ENCODE results near the gene CYP4V2. TPM values are rescaled to one million over a fixed set of nuclear protein-coding genes. Genes with fewer than 3 reads are reported as not detected.

Gene CYP4V2
- total RNA-seq, 1 experiment from 2014 or later = 8.6 TPM

- POLR2A ChIA-PET = interaction anchor here (0.9 kb wide), 1 partner anchor 9 kb away, joined by 3 read pairs; no protein-coding TSS in a partner anchor
- Histone ChIP-seq H3K4me2 (ENCODE audit: low read length) (no peak overlapping the region), H3K9ac (ENCODE audit: low read length) (no peak overlapping the region), H3K9me2 (ENCODE audit: insufficient read depth) (no peaks in the 10 kb centered on the region), H2AFZ (ENCODE audit: low read depth, low read length, poor library complexity, severe bottlenecking) (no peak overlapping the region), H3K27me3 (ENCODE audit: insufficient read depth, low read length) (no peaks in the 10 kb centered on the region), H3K4me3 (replicated peaks in 1 of 2; ENCODE audit: low read depth in 1 of 2, low read length in 2 of 2) (no peak overlapping the region), H3K36me3 (ENCODE audit: control insufficient read depth in 1 of 2, insufficient read depth in 2 of 2, low read length in 2 of 2) (no peaks in the 10 kb centered on the region), H4K20me1 (ENCODE audit: insufficient read depth) (no peaks in the 10 kb centered on the region), H3K9me3 (ENCODE audit: control insufficient read depth in 1 of 2, insufficient read depth in 1 of 2, low read depth in 1 of 2, low read length in 2 of 2) (no peaks in the 10 kb centered on the region), H3K27ac (ENCODE audit: low read depth, low read length) (no peak overlapping the region), H3K79me2 (ENCODE audit: insufficient read depth, low read length) (no peaks in the 10 kb centered on the region), H3K4me1 (ENCODE audit: control insufficient read depth in 1 of 2, insufficient read depth in 2 of 2, low read length in 2 of 2) (peaks cover 0 to 17% of the 10 kb centered on the region in 2 experiments; a peak in 2 of 4 replicates)
- DNase-seq (ENCODE audit: low read depth, low spot score) (no peak), ATAC-seq (no peak)
- RAD21 ChIA-PET (ENCODE audit: low non-redundant PET in 1 of 2, low total read pairs in 2 of 2, uncharacterized antibody in 2 of 2, unreplicated experiment in 2 of 2) = no interaction called here
- TF ChIP-seq CEBPB (IDR thresholded peaks at IDR 0.05; ENCODE audit: low read depth) (no peak), TCF7L2 (IDR thresholded peaks at IDR 0.05; ENCODE audit: borderline replicate concordance, extremely low read depth, insufficient read depth, insufficient read length) (no peak), CBX3 (IDR thresholded peaks at IDR 0.05; ENCODE audit: low read depth) (no peak)
- CTCF ChIA-PET = interaction anchor here (1.1 to 1.8 kb wide), 5 partner anchors 9 to 133 kb away, joined by 3 to 11 read pairs (median 6); partner anchors contain the start of gene CYP4V2
- intact Hi-C loops (cut with micrococcal nuclease) = loop anchor here (2.0 kb wide), 1 partner anchor 132 kb away; the partner anchor contains the start of gene TLR3
- no TSS peak for BruUV-seq (replicated peaks)
Observed at GRCh38 chr4:186201010-186201409, 9.6 kb downstream of the CYP4V2 start.

GRCh38 chr4:186201535-186202230 lies 10.3 kb downstream of the CYP4V2 start:
- RAD21 ChIA-PET (ENCODE audit: low non-redundant PET in 1 of 2, low total read pairs in 2 of 2, uncharacterized antibody in 2 of 2, unreplicated experiment in 2 of 2) = no interaction called here
- Histone ChIP-seq H3K27ac (ENCODE audit: low read depth, low read length) (no peak overlapping the region), H2AFZ (ENCODE audit: low read depth, low read length, poor library complexity, severe bottlenecking) (peak overlapping the region; percentile 74), H3K79me2 (ENCODE audit: insufficient read depth, low read length) (no peaks in the 10 kb centered on the region), H3K9me3 (ENCODE audit: control insufficient read depth in 1 of 2, insufficient read depth in 1 of 2, low read depth in 1 of 2, low read length in 2 of 2) (no peaks in the 10 kb centered on the region), H3K27me3 (ENCODE audit: insufficient read depth, low read length) (no peaks in the 10 kb centered on the region), H3K9me2 (ENCODE audit: insufficient read depth) (no peaks in the 10 kb centered on the region), H4K20me1 (ENCODE audit: insufficient read depth) (no peaks in the 10 kb centered on the region), H3K4me2 (ENCODE audit: low read length) (peak overlapping the region; percentile 45), H3K36me3 (ENCODE audit: control insufficient read depth in 1 of 2, insufficient read depth in 2 of 2, low read length in 2 of 2) (no peaks in the 10 kb centered on the region), H3K4me1 (ENCODE audit: control insufficient read depth in 1 of 2, insufficient read depth in 2 of 2, low read length in 2 of 2) (peaks cover 0 to 17% of the 10 kb centered on the region in 2 experiments; a peak in 2 of 4 replicates), H3K4me3 (replicated peaks in 1 of 2; ENCODE audit: low read depth in 1 of 2, low read length in 2 of 2) (no peak overlapping the region), H3K9ac (ENCODE audit: low read length) (no peak overlapping the region)
- POLR2A ChIA-PET = interaction anchor here (0.9 kb wide), 1 partner anchor 9 kb away, joined by 3 read pairs; no protein-coding TSS in a partner anchor
- intact Hi-C loops (cut with micrococcal nuclease) = loop anchor here (2.0 kb wide), 1 partner anchor 133 kb away; the partner anchor contains the start of gene TLR3
- ATAC-seq = peak; percentile 90
- no TSS peak for BruUV-seq (replicated peaks)
- CTCF ChIA-PET = interaction anchor here (1.1 to 1.8 kb wide), 5 partner anchors 10 to 134 kb away, joined by 3 to 11 read pairs (median 6); partner anchors contain the start of gene CYP4V2
- DNase-seq (ENCODE audit: low read depth, low spot score) = peak; percentile 66
- TF ChIP-seq SP1 (IDR thresholded peaks at IDR 0.05; ENCODE audit: low read depth) (no peak), RAD21 (IDR thresholded peaks at IDR 0.05; ENCODE audit: low read depth) (peak; percentile 67), ELF1 (IDR thresholded peaks at IDR 0.05; ENCODE audit: borderline replicate concordance, low read depth) (no peak), YY1 (IDR thresholded peaks at IDR 0.05; ENCODE audit: extremely low read depth, insufficient replicate concordance, low read depth, low read length) (peak; percentile 47), CEBPB (IDR thresholded peaks at IDR 0.05; ENCODE audit: low read depth) (no peak), MAX (IDR thresholded peaks at IDR 0.05) (peak; percentile 95), EZH2 (IDR thresholded peaks at IDR 0.05) (no peak), ZFX (IDR thresholded peaks at IDR 0.05) (no peak), FOSL1 (IDR thresholded peaks at IDR 0.05; ENCODE audit: low read depth) (no peak), JUND (IDR thresholded peaks at IDR 0.05) (no peak), POLR2AphosphoS5 (IDR thresholded peaks at IDR 0.05; ENCODE audit: low read depth, low read length) (peak; percentile 31; the same call in 1 of the 2 replicates), ZBTB33 (IDR thresholded peaks at IDR 0.05; ENCODE audit: extremely low read depth, insufficient replicate concordance, low read length) (no peak), CTCF (IDR thresholded peaks at IDR 0.05 in 2 of 3, conservative IDR thresholded peaks at IDR 0.05 in 1 of 3; ENCODE audit: borderline replicate concordance in 1 of 3, insufficient read depth in 1 of 3, low read depth in 2 of 3, low read length in 2 of 3) (peak; percentile 90 to 98 (median 95)), TCF7L2 (IDR thresholded peaks at IDR 0.05; ENCODE audit: borderline replicate concordance, extremely low read depth, insufficient read depth, insufficient read length) (no peak)

Measured in HCT116 (cell line).